Coronary artery (tissue), 2 donors: ENCODE results near the gene MAGI1.

Experiments
- DNase-seq: peaks from one replicate; pipeline ENCODE4 v3.0.0-alpha.2; 2017; ENCODE audit warnings: low spot score
- H3K27ac ChIP-seq, 2 donors: fragments of 200-600 bp; sonication (generic); one replicate each; pipeline ENCODE4 v1.5.1; 2016 to 2019
- H3K4me3 ChIP-seq: fragments of 200-600 bp; sonication (generic); 2 replicates; pipeline ENCODE4 v1.5.1; 2016; ENCODE audit warnings: mild to moderate bottlenecking, moderate library complexity
- CTCF ChIP-seq: fragments of 200-600 bp; sonication (generic); IDR thresholded peaks from one replicate; pipeline ENCODE4 v1.5.1; 2019; ENCODE audit warnings: antibody characterized with exemption

MAGI1 gene

GRCh38 chr3:65745306-65745705, 293.4 kb downstream of the MAGI1 start:
- no peak for DNase-seq
- Histone ChIP-seq H3K4me3 (no peak overlapping the region), H3K27ac (no peak overlapping the region)
- no peak for TF ChIP-seq CTCF

GRCh38 chr3:65742914-65743313, 295.8 kb downstream of the MAGI1 start:
- Histone ChIP-seq H3K27ac (no peak overlapping the region), H3K4me3 (no peak overlapping the region)
- DNase-seq = no peak
- TF ChIP-seq CTCF = no peak

GRCh38 chr3:65741540-65741939, 297.2 kb downstream of the MAGI1 start:
- no peak for DNase-seq
- no peak for TF ChIP-seq CTCF
- no peak overlapping the region for H3K4me3 ChIP-seq
- H3K27ac ChIP-seq = no peak overlapping the region

DNA sequence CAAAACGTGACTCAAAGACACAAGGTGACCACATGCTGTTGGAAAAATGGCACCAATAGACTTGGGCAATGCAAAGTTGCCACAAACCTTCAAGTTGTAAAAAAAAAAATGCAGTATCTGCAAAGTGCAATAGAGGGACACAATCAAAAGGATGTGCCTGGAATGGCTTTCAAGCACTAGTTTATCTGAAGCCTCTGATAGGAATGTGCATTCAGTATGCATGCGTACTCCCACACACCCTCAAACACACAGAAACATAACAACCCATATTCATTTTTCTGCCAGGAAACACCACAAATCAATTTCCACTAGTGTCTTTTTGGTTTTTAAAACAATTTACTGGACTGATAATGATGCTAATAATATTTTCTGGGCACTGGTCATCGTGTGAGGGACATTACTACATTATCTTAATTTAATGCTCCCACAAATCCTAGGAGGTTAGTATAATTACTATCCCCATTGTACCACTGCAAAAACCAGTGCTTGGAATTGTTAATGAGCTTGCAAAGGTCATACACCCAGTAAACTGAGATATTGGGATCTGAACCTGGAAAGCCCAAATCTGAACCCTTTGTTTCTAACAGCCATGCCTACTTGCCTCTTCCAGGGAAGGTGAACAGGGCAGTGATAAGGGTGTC, 298.7 kb downstream of the MAGI1 start:
- no peak overlapping the region for H3K4me3 ChIP-seq
- TF ChIP-seq CTCF = no peak
- no peak overlapping the region for H3K27ac ChIP-seq
- DNase-seq = no peak

- Histone ChIP-seq H3K27ac (no peak overlapping the region), H3K4me3 (no peak overlapping the region)
- TF ChIP-seq CTCF = no peak
- DNase-seq = no peak
These were observed 303.9 kb downstream of the MAGI1 start for GRCh38 chr3:65734792-65735191.

DNA sequence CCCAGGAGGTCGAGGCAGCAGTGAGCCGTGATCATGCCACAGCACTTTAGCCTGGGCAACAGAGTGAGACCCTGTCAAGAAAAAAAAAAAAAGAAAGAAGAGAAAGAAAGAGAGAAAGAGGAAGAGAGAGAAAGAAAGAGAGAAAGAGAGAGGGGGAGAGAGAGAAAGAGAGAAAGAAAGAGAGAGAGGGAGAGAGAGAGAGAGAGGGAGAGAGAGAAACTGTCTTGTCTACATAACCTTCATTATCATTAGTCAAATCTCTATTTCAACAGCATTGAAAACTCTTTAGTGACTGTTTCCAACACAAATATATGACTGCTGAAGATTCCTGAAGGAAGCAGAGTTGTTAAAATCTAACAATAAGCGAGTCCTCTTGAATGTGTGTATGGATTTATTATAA, 304.3 kb downstream of the MAGI1 start:
- Histone ChIP-seq H3K4me3 (no peak overlapping the region), H3K27ac (no peak overlapping the region)
- DNase-seq = no peak
- TF ChIP-seq CTCF = no peak

DNA sequence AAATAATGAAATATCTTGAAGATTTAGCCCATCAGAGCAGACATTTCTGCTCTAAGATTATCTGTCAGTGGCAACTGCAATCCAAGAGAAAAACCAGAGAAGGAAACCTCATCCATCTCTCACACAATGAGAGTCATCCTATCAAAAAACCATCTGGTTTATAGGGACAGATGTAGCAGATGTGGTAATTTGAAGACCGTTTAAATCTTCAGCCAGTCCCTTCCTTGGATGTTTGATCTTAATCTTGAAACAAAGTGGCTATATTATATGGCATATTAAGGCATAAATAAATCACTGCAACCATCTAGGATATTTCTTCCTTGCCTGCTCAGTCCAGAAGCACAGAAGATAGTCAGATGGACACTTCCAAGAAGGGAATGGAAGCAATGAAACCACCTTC, 305.3 kb downstream of the MAGI1 start:
- Histone ChIP-seq H3K4me3 (no peak overlapping the region), H3K27ac (no peak overlapping the region)
- DNase-seq = no peak
- TF ChIP-seq CTCF = no peak
